ENCODE measurements around the gene MROH9. TPM values are rescaled to one million over a fixed set of nuclear protein-coding genes. Genes with fewer than 3 reads are reported as not detected.

The MROH9 gene
- total RNA-seq, 4 donors from 2014 or later, result not detected

DNA sequence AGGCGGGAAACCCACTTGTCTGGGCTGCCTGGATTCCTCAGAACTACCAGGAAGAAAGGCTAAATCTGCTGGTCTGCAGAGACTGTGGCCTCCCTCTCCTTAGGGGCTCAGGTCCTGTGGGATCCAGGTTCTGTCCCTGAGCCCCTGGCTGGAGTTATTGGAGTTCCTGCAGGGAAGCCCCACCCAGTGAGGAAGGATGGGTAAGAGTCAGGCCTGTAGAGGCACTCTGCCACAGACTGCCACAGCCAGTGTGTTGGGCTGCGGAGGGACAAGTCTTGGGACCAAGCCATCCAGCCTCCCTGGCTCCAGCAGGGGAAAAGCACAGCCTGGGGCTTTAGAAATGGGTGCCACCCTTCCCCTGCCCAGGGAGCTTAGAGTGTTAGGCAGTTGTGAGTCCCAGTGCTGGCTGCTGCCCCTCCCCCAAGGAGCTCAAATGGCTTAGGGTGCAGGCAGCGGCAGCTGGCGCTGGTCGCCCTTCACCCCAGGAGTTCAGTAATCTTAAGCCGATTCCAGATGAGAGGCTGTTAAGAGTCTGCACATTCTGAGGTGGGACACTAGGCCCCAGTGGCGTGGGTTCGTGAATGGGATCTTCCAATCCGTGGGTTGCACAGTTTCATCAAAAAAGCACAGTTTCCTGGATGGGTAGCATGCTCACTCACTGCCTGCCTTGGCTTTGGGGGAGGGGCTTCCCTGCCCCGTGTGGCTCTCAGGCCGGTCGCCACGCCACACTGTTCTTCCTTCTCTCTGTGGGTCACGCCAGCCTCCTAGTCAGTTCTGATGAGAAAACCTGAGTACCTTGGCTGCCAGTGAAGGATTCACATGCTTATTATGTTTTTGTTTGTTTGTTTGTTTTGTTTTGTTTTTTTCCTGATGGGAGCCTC lies 97.7 kb downstream of the MROH9 start:
- TF ChIP-seq, protein P1, sequence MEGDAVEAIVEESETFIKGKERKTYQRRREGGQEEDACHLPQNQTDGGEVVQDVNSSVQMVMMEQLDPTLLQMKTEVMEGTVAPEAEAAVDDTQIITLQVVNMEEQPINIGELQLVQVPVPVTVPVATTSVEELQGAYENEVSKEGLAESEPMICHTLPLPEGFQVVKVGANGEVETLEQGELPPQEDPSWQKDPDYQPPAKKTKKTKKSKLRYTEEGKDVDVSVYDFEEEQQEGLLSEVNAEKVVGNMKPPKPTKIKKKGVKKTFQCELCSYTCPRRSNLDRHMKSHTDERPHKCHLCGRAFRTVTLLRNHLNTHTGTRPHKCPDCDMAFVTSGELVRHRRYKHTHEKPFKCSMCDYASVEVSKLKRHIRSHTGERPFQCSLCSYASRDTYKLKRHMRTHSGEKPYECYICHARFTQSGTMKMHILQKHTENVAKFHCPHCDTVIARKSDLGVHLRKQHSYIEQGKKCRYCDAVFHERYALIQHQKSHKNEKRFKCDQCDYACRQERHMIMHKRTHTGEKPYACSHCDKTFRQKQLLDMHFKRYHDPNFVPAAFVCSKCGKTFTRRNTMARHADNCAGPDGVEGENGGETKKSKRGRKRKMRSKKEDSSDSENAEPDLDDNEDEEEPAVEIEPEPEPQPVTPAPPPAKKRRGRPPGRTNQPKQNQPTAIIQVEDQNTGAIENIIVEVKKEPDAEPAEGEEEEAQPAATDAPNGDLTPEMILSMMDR (IDR thresholded peaks at IDR 0.05 in 4 of 5, conservative IDR thresholded peaks at IDR 0.05 in 1 of 5), result no peak
- no peak for TF ChIP-seq POLR2A (IDR thresholded peaks at IDR 0.05)
- ATAC-seq (no peak), DNase-seq (no peak)
- H3K9me3 ChIP-seq, result no peaks in the 10 kb centered on the region
- H3K4me3 ChIP-seq, result no peak overlapping the region
- H3K36me3 ChIP-seq, result no peaks in the 10 kb centered on the region
- H3K4me1 ChIP-seq, result no peaks in the 10 kb centered on the region
- intact Hi-C loops (cut with DNase I; ENCODE audit: low total_unique reads) (no loop called here), in situ Hi-C loops (cut with MboI; ENCODE audit: low sequenced_read_pairs in 4 of 4) (no loop called here)
- H3K27me3 ChIP-seq, result no peaks in the 10 kb centered on the region
- H3K27ac ChIP-seq, result no peak overlapping the region

DNA sequence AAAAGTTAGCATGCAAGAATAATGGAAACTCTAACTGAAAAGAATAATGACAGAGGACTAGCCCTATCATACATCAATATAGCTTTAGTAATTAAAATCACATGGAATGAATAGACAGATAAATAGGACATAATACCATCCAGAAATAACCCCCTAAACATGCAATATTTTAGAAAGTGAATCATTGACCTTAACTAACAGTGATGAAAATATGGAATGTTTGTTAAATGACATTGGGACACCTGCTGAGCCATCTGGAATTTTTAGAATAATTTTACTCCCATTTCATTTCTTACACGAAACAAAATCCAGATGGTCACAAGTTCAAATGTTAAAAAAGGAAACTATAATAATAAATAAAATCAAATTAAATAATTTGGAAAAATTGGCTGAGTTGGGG lies 102.3 kb downstream of the MROH9 start:
- in situ Hi-C loops (cut with MboI; ENCODE audit: low sequenced_read_pairs in 4 of 4) (no loop called here), intact Hi-C loops (cut with DNase I; ENCODE audit: low total_unique reads) (no loop called here)
- Histone ChIP-seq H3K9me3 (no peaks in the 10 kb centered on the region), H3K27me3 (no peaks in the 10 kb centered on the region), H3K36me3 (no peaks in the 10 kb centered on the region), H3K27ac (no peak overlapping the region), H3K4me1 (no peaks in the 10 kb centered on the region), H3K4me3 (no peak overlapping the region)
- TF ChIP-seq, protein P1 (IDR thresholded peaks at IDR 0.05 in 4 of 5, conservative IDR thresholded peaks at IDR 0.05 in 1 of 5), result no peak
- no peak for TF ChIP-seq POLR2A (IDR thresholded peaks at IDR 0.05)
- ATAC-seq, result no peak
- DNase-seq, result no peak

DNA sequence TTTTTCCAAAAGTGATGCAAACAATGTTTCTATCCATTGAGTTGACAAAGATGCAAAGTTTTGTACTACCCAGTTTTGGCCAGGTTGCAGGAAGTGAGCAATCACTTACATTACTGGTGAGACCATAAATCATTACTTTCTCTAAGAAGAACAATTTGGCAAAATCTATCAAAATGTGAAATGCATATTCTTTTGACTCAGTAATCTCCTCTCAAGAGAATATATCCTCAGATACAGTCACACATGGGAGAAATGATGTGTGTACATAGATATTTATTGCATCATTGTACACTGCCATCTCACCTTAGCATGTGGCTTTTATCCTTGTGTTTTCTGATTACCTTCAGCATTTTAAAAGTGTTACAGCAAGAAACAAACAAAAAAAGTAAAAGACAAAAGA lies 103.0 kb downstream of the MROH9 start:
- TF ChIP-seq, protein P1 (IDR thresholded peaks at IDR 0.05 in 4 of 5, conservative IDR thresholded peaks at IDR 0.05 in 1 of 5), result no peak
- TF ChIP-seq POLR2A (IDR thresholded peaks at IDR 0.05), result no peak
- H3K27ac ChIP-seq, result no peak overlapping the region
- intact Hi-C loops (cut with DNase I; ENCODE audit: low total_unique reads) (no loop called here), in situ Hi-C loops (cut with MboI; ENCODE audit: low sequenced_read_pairs in 4 of 4) (no loop called here)
- H3K27me3 ChIP-seq, result no peaks in the 10 kb centered on the region
- no peaks in the 10 kb centered on the region for H3K4me1 ChIP-seq
- ATAC-seq (no peak), DNase-seq (no peak)
- H3K9me3 ChIP-seq, result no peaks in the 10 kb centered on the region
- H3K36me3 ChIP-seq, result no peaks in the 10 kb centered on the region
- no peak overlapping the region for H3K4me3 ChIP-seq

DNA sequence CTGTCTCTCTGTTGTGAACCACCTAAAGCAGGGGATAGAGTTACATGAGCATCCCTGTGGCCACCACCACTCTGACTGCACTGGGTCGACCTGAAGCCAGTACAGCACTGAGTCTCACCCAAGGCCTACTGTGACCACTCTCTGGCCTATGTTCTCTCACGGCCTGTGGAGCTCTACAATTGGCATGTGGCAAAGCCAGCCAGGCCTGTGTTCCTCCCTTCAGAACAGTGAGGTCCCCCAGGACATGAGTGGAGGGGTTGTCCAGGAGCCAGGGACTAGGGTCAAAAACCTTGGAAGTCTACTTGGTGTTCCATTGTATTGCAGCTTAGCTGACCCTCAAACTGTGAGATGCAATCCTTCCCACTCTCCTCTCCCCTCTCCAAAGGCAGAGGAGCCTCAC lies 112.7 kb downstream of the MROH9 start:
- H3K36me3 ChIP-seq, result no peaks in the 10 kb centered on the region
- no peak for DNase-seq
- no peaks in the 10 kb centered on the region for H3K4me1 ChIP-seq
- no peak overlapping the region for H3K4me3 ChIP-seq
- ATAC-seq, result no peak
- in situ Hi-C loops (cut with MboI; ENCODE audit: low sequenced_read_pairs in 4 of 4), result no loop called here
- no peaks in the 10 kb centered on the region for H3K9me3 ChIP-seq
- H3K27ac ChIP-seq, result no peak overlapping the region
- intact Hi-C loops (cut with DNase I; ENCODE audit: low total_unique reads), result no loop called here
- TF ChIP-seq, protein P1 (IDR thresholded peaks at IDR 0.05 in 4 of 5, conservative IDR thresholded peaks at IDR 0.05 in 1 of 5), result no peak
- TF ChIP-seq POLR2A (IDR thresholded peaks at IDR 0.05), result no peak
- H3K27me3 ChIP-seq, result no peaks in the 10 kb centered on the region
